ENCODE data around the gene SORCS2. TPM values are rescaled to one million over a fixed set of nuclear protein-coding genes. Genes with fewer than 3 reads are reported as not detected.

Gene SORCS2
- total RNA-seq, 1 experiment from 2014 or later, result not detected

DNA sequence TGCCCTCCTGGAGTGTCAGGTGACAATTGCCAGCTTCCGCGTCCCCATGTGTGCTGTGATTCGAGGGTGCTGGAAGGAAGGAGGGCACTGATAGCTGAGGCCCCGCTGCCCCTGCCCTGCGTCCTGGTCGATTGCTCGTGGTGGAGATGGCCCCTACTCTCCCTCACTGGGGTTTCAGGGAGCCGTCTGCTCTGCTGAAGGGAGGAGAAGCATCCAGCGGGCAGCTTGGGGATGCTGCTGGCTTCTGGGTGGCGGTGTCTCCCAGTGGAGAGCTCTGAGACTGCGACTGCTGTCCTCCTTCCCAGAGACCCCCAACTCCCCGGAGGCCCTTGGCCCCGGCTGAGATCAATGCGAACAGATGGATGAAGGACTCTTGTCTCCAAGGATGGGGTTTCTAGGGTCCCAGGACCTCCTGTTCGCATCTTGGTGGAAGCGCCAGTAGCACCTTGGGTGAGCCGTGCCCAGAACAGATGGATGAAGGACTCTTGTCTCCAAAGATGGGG, 143.8 kb downstream of the SORCS2 start:
- Mint-ChIP-seq H3K27me3 (ENCODE audit: unreplicated experiment) (peaks cover 62% of the 10 kb centered on the region), H3K4me3 (ENCODE audit: low read depth, unreplicated experiment) (no peak overlapping the region), H3K36me3 (ENCODE audit: insufficient read depth, unreplicated experiment) (no peaks in the 10 kb centered on the region), H3K4me1 (ENCODE audit: low read depth, unreplicated experiment) (no peaks in the 10 kb centered on the region), H3K27ac (ENCODE audit: unreplicated experiment) (no peak overlapping the region), H3K9me3 (ENCODE audit: low read depth, unreplicated experiment) (peaks cover 3% of the 10 kb centered on the region)
- no TSS peak for BruUV-seq (replicated peaks)
- DNase-seq, result no peak
- intact Hi-C loops (cut with micrococcal nuclease; ENCODE audit: unreplicated experiment), result no loop called here
- TF ChIP-seq, protein P1, sequence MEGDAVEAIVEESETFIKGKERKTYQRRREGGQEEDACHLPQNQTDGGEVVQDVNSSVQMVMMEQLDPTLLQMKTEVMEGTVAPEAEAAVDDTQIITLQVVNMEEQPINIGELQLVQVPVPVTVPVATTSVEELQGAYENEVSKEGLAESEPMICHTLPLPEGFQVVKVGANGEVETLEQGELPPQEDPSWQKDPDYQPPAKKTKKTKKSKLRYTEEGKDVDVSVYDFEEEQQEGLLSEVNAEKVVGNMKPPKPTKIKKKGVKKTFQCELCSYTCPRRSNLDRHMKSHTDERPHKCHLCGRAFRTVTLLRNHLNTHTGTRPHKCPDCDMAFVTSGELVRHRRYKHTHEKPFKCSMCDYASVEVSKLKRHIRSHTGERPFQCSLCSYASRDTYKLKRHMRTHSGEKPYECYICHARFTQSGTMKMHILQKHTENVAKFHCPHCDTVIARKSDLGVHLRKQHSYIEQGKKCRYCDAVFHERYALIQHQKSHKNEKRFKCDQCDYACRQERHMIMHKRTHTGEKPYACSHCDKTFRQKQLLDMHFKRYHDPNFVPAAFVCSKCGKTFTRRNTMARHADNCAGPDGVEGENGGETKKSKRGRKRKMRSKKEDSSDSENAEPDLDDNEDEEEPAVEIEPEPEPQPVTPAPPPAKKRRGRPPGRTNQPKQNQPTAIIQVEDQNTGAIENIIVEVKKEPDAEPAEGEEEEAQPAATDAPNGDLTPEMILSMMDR (IDR thresholded peaks at IDR 0.05; ENCODE audit: unreplicated experiment), result no peak
- CTCF ChIA-PET, result interaction anchor here (1.0 to 1.9 kb wide), 4 partner anchors 9 to 144 kb away, joined by 4 to 5 read pairs (median 4); partner anchors contain the start of gene SORCS2

DNA sequence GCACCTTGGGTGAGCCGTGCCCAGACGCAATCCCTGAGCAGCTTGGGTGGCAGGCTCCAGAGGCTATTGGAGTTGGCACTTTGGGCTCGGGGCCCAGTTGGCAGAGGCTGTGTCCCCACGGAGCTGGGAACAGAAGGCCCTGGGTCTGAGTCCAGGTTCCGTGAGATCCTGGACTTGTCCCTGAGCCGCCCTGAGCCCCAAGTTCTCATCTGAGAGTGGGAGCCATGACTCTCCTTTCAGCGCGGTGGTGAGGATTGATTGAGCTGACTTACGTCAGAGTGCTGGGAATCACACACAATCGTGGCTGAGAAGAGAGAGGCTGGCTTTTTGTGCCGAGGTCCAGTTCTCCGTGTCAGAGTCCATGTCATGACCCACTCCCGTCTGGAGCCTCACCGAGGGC, 144.4 kb downstream of the SORCS2 start:
- TF ChIP-seq, protein P1 (IDR thresholded peaks at IDR 0.05; ENCODE audit: unreplicated experiment), result no peak
- CTCF ChIA-PET, result no interaction called here
- Mint-ChIP-seq H3K4me1 (ENCODE audit: low read depth, unreplicated experiment) (no peaks in the 10 kb centered on the region), H3K27me3 (ENCODE audit: unreplicated experiment) (peaks cover 56% of the 10 kb centered on the region), H3K4me3 (ENCODE audit: low read depth, unreplicated experiment) (no peak overlapping the region), H3K27ac (ENCODE audit: unreplicated experiment) (no peak overlapping the region), H3K36me3 (ENCODE audit: insufficient read depth, unreplicated experiment) (no peaks in the 10 kb centered on the region), H3K9me3 (ENCODE audit: low read depth, unreplicated experiment) (peaks cover 3% of the 10 kb centered on the region)
- intact Hi-C loops (cut with micrococcal nuclease; ENCODE audit: unreplicated experiment), result no loop called here
- BruUV-seq (replicated peaks), result no TSS peak
- DNase-seq, result no peak

DNA sequence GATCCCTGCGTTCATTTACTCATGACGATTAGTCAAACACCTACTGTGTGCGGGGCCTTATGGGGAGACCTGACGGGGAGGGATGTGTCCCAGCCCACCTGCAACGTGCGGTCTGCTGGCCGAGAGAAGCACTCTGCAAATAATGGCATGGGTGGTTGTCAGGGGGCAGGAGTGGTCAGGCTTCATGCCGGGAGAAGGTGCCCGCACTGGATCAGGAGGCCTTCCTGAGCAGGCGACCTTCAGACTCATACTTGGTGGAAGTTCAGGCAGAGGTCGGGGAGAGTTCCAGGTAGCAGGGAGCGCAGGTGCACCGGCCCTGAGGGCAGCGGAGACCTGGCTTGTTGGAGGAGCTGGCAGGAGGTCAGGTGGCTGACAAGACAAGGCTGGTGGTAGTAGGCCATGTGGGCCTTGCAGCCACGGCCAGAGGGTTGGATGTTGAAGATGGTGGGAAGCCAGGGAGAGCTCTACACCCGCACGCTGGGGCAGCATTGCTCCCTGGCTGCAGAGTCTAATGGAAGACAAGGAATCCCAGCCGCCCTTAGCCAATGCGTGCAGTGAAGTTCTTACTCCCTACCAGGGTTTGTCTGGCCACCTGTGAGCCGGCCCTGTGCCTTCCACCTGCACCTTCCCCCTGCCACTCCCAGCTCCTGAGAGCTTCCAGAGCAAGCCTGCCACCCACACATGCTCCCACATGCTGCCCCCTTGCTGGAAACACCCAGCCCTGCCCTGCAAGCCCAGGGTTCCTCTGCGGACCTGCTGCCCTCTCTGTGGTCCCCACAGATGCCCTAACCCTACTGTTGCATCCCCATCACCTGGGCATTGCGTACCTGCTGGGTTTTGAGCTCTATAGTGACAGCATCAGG, 145.1 kb downstream of the SORCS2 start:
- BruUV-seq (replicated peaks), result no TSS peak
- no peaks in the 10 kb centered on the region for H3K36me3 Mint-ChIP-seq (ENCODE audit: insufficient read depth, unreplicated experiment)
- no peak overlapping the region for H3K4me3 Mint-ChIP-seq (ENCODE audit: low read depth, unreplicated experiment)
- DNase-seq, result no peak
- TF ChIP-seq, protein P1 (IDR thresholded peaks at IDR 0.05; ENCODE audit: unreplicated experiment), result no peak
- intact Hi-C loops (cut with micrococcal nuclease; ENCODE audit: unreplicated experiment), result no loop called here
- CTCF ChIA-PET, result interaction anchor here (0.5 to 0.6 kb wide), 2 partner anchors 17 to 116 kb away, joined by 3 to 7 read pairs; no protein-coding TSS in a partner anchor
- H3K4me1 Mint-ChIP-seq (ENCODE audit: low read depth, unreplicated experiment), result no peaks in the 10 kb centered on the region
- H3K9me3 Mint-ChIP-seq (ENCODE audit: low read depth, unreplicated experiment), result peaks cover 3% of the 10 kb centered on the region
- no peak overlapping the region for H3K27ac Mint-ChIP-seq (ENCODE audit: unreplicated experiment)
- H3K27me3 Mint-ChIP-seq (ENCODE audit: unreplicated experiment), result peaks cover 51% of the 10 kb centered on the region

DNA sequence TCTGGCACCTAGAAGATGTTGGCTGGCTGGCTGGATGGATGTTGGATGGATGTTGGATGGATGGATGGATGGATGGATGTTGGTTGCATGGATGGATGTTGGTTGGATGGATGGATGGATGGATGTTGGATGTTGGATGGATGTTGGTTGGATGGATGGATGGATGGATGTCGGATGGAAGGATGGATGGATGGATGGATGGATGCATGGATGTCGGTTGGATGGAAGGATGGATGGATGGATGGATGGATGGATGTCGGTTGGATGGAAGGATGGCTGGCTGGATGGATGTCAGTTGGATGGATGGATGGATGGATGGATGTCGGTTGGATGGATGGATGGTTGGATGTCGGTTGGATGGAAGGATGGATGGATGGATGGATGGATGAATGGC, 145.7 kb downstream of the SORCS2 start:
- H3K36me3 Mint-ChIP-seq (ENCODE audit: insufficient read depth, unreplicated experiment), result no peaks in the 10 kb centered on the region
- CTCF ChIA-PET, result interaction anchor here (0.6 kb wide), 1 partner anchor 115 kb away, joined by 7 read pairs; no protein-coding TSS in a partner anchor
- intact Hi-C loops (cut with micrococcal nuclease; ENCODE audit: unreplicated experiment), result no loop called here
- H3K27ac Mint-ChIP-seq (ENCODE audit: unreplicated experiment), result no peak overlapping the region
- H3K27me3 Mint-ChIP-seq (ENCODE audit: unreplicated experiment), result peaks cover 48% of the 10 kb centered on the region
- H3K9me3 Mint-ChIP-seq (ENCODE audit: low read depth, unreplicated experiment), result peaks cover 3% of the 10 kb centered on the region
- DNase-seq, result no peak
- TF ChIP-seq, protein P1 (IDR thresholded peaks at IDR 0.05; ENCODE audit: unreplicated experiment), result no peak
- H3K4me3 Mint-ChIP-seq (ENCODE audit: low read depth, unreplicated experiment), result no peak overlapping the region
- no TSS peak for BruUV-seq (replicated peaks)
- no peaks in the 10 kb centered on the region for H3K4me1 Mint-ChIP-seq (ENCODE audit: low read depth, unreplicated experiment)
